Heart left ventricle (tissue), 16 donors: ENCODE results near the gene PRICKLE1. TPM values are rescaled to one million over a fixed set of nuclear protein-coding genes. Genes with fewer than 3 reads are reported as not detected.

Experiments
- ATAC-seq, 4 donors: fragments of 200-7000 bp; cut with Tn5 transposase; one replicate each; pipeline ENCODE4 v1.9.1; 2020 to 2022; ENCODE audit warnings: moderate library complexity in 4 of 4, mild to moderate bottlenecking in 3 of 4, moderate number of reproducible peaks in 1 of 4
- DNase-seq, 5 donors: peaks; one replicate each; pipeline ENCODE4 v3.0.0-alpha.2; 2020
- H3K27ac ChIP-seq, 12 donors: fragments of 200-600 bp; sonication (generic) in 4 of 12; one replicate each; pipeline versions ENCODE4 v1.5.0 to v1.8.0; 2016 to 2022; ENCODE audit warnings: mild to moderate bottlenecking in 2 of 12
- H3K27me3 ChIP-seq, 9 donors: fragments of 200-600 bp; sonication (generic) in 2 of 9; one replicate each; pipeline versions ENCODE4 v1.5.1 to v1.8.0; 2016 to 2022; ENCODE audit warnings: mild to moderate bottlenecking in 3 of 9
- H3K36me3 ChIP-seq, 9 donors: fragments of 200-600 bp; sonication (generic) in 2 of 9; one replicate each; pipeline versions ENCODE4 v1.5.0 to v1.8.0; 2018 to 2022; ENCODE audit warnings: mild to moderate bottlenecking in 2 of 9
- H3K4me1 ChIP-seq, 12 donors: fragments of 200-600 bp; sonication (generic) in 4 of 12; one replicate each; pipeline versions ENCODE4 v1.5.0 to v1.8.0; 2016 to 2022; ENCODE audit warnings: mild to moderate bottlenecking in 3 of 12
- H3K4me3 ChIP-seq, 12 donors: fragments of 200-600 bp; sonication (generic) in 4 of 12; one replicate each; pipeline versions ENCODE4 v1.5.0 to v1.8.0; 2017 to 2022; ENCODE audit warnings: mild to moderate bottlenecking in 9 of 12, moderate library complexity in 4 of 12
- H3K9me3 ChIP-seq, 12 donors: fragments of 200-600 bp; sonication (generic) in 4 of 12; one replicate each; pipeline versions ENCODE4 v1.5.0 to v1.8.0; 2016 to 2022; ENCODE audit warnings: mild to moderate bottlenecking in 1 of 12
- CTCF ChIP-seq, 12 donors: fragments of 200-600 bp; sonication (generic) in 4 of 12; IDR thresholded peaks; one replicate each; pipeline versions ENCODE4 v1.5.0 to v1.8.0; 2018 to 2022; ENCODE audit warnings: antibody characterized with exemption in 12 of 12, mild to moderate bottlenecking in 5 of 12
- POLR2A ChIP-seq, 2 donors: fragments of 450-650 bp; IDR thresholded peaks; one replicate each; pipeline ENCODE4 v1.6.1; 2017; ENCODE audit warnings: antibody characterized with exemption in 2 of 2, mild to moderate bottlenecking in 2 of 2, moderate library complexity in 2 of 2
- WGBS, 4 donors: extraction: QIAGEN DNeasy Blood & Tissue Kit in 2 of 4; methylation state at CpG; one replicate each; pipeline versions ENCODE4 v1.1.5 to v1.1.7; 2013 to 2018; 5-methylcytosine and 5-hydroxymethylcytosine counted together
- intact Hi-C, 10 donors: fragments of 100-400 bp; cut with DNase I; formaldehyde crosslinking; loops; one replicate each; pipeline versions ENCODE4 v1.11.1 to v1.14.2; 2022
- polyA plus RNA-seq, 2 donors: library from polyadenylated mRNA; stranded (reverse); fragments of 200-250 nt; gene quantifications; one replicate each; pipeline ENCODE4 v1.2.3, GENCODE V29; 2013
- total RNA-seq, 9 donors: library from RNA; depleted of rRNA in 2 of 9; stranded (reverse); fragments of >200 nt in 2 of 9; fragmentation: NEBNext Ultra II Directional in 3 of 9; extraction: Animal tissue kit (Norgen Biotek cat#: 25700) in 3 of 9; gene quantifications; one replicate each; pipeline versions ENCODE4 v1.1.0 to v1.2.4, GENCODE V29; 2016 to 2023
- donor health status: ischemic (EF 13 %, LVEDD 7.1; RV severe dilation, severe dysfunction).
- donor health status: healthy with polysubstance abuse.
- donor health status: DM: no; HTN: yes; CAD: no.
- donor health status: DM: no; HTN: no; CAD: no.
- donor health status: ischemic (EF 25% LVEDD 6.9; RV normal size, moderate dysfunction).
- donor health status: ischemic (EF 25% LVEDD 5.7; RV mildly dilated, moderate dysfunction).
- donor health status: healthy.
- donor health status: DM: yes; HTN: yes; CAD: no.
- donor health status: ischemic (EF 35%, LVEDD 5.7; RV mildly dilated, moderate dysfunction).
- donor health status: nonischemic (EF 11% LVEDD 7.7; RV severe dilation, severe dysfunction).
- donor health status: DM: yes; HTN: yes; CAD: no.
- donor health status: PGD.
- donor health status: ischemic (EF 29% LVEDD 5.4; RV normal size, mild dysfunction).
- donor health status: nonischemic (EF 23%, LVEDD 6.1; RV moderate dilation, normal function).

The PRICKLE1 gene
- total and polyA plus RNA-seq, 11 donors, result 3.2 to 39.2 (median 20.7) TPM

DNA sequence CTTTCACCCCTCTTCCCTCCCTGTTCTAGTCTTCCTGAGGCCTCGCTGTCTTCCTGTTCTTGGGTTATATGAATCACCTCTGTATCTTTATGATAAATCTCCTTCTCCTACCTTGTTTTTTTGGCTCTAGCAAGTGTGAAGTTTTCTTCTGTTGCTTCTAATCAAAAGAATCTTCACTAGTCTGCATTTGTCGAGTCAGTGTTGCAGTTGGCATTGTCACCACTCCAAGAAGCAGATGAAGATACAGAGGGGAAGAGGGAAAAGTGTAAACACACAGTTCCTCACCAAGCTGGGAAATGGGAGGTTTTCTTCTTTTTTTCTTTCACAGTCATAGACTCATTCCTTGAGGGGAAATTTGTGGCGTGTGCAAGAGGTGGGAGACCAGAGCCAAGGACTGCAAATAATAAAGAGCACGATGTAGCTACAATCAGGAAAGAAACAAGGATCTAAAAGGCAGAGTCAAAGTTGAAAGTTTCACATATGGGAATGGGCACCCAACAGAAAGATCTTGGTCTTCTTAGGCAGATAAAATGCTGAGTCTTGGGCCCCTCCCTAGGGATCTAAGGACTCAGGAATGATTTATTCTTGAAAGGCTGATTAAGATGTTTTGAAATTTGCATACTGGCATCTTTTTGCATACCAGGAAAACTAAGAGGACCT lies 22.2 kb upstream of the PRICKLE1 start:
- Histone ChIP-seq H3K9me3 (peaks cover 0 to 17% (median 2%) of the 10 kb centered on the region in 12 donors), H3K4me3 (no peak overlapping the region), H3K27ac (no peak overlapping the region), H3K4me1 (no peaks in the 10 kb centered on the region), H3K36me3 (no peaks in the 10 kb centered on the region), H3K27me3 (no peaks in the 10 kb centered on the region)
- DNase-seq (no peak), ATAC-seq (no peak)
- 68 to 76% (median 70%) methylated on average over 4 of the region's 4 CpGs for WGBS, 4 donors
- intact Hi-C loops, result no loop called here
- no peak for TF ChIP-seq CTCF (IDR thresholded peaks at IDR 0.05)
- no peak for TF ChIP-seq POLR2A (IDR thresholded peaks at IDR 0.05)

DNA sequence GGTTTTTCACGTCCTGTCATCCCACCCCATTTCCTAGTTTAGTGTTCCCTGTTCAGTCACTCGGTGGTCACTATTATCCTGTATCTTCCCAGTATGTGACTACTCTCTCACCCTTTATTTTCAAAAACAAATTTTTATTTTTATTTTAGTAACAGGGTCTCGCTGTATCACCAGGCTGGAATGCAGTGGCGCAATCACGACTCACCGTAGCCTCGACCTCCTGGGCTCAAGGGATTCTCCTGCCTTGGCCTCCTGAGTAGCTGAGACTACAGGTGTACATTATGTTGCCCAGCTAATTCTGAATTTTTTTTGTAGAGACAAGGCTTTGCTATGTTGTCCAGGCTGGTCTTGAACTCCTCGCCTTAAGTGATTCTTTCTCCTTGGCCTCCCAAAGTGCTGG lies 20.1 kb upstream of the PRICKLE1 start:
- H3K4me1 ChIP-seq, result no peaks in the 10 kb centered on the region
- TF ChIP-seq CTCF (IDR thresholded peaks at IDR 0.05) (no peak), POLR2A (IDR thresholded peaks at IDR 0.05) (no peak)
- H3K9me3 ChIP-seq, result no peaks in the 10 kb centered on the region
- intact Hi-C loops, result no loop called here
- H3K27ac ChIP-seq, result no peak overlapping the region
- 88 to 94% (median 90%) methylated on average over 8 of the region's 8 CpGs for WGBS, 4 donors
- H3K27me3 ChIP-seq, result no peaks in the 10 kb centered on the region
- H3K4me3 ChIP-seq, result no peak overlapping the region
- no peak for DNase-seq
- no peak for ATAC-seq
- no peaks in the 10 kb centered on the region for H3K36me3 ChIP-seq

DNA sequence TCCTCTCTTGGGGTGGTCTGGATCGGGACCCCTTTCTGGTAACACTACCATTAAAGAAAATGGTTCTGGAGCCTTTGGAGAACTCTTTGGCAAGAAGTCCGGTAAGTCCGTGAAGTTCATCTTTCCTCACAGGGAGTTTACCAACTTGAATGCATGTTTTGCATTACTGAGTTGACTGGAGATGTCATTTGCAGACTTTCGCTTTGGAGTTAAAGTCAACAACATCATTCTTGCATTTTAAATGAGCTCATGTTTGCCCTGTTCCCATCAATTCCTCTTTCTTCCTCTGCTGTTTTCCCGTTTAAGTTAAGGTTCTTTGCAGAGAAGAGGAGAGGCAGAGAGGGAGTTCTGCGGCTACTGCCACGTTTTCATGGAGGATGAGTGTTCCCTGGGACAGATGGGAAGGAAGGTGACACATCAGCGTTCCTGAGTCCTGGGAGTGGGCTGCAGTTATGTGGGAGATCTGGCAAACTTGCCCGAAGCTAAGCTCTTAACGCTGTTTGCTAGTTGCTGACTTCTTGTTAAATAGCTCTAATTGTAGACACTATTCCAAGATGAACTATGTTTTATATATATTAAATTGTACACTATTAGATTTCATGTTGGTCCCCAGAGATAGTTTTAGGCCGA lies 18.8 kb upstream of the PRICKLE1 start:
- TF ChIP-seq CTCF (IDR thresholded peaks at IDR 0.05) (no peak), POLR2A (IDR thresholded peaks at IDR 0.05) (no peak)
- ATAC-seq (no peak), DNase-seq (no peak)
- intact Hi-C loops, result no loop called here
- no peaks in the 10 kb centered on the region for H3K4me1 ChIP-seq
- no peaks in the 10 kb centered on the region for H3K9me3 ChIP-seq
- H3K36me3 ChIP-seq, result no peaks in the 10 kb centered on the region
- no peak overlapping the region for H3K4me3 ChIP-seq
- no peaks in the 10 kb centered on the region for H3K27me3 ChIP-seq
- WGBS, 4 donors, result 78 to 85% (median 82%) methylated on average over 11 of the region's 11 CpGs
- H3K27ac ChIP-seq, result no peak overlapping the region

- TF ChIP-seq POLR2A (IDR thresholded peaks at IDR 0.05) (no peak), CTCF (IDR thresholded peaks at IDR 0.05) (no peak)
- no peaks in the 10 kb centered on the region for H3K4me1 ChIP-seq
- 65 to 95% (median 80%) methylated on average over 4 to 5 of the region's 5 CpGs for WGBS, 4 donors
- H3K27ac ChIP-seq, result no peak overlapping the region
- no peaks in the 10 kb centered on the region for H3K36me3 ChIP-seq
- ATAC-seq (no peak), DNase-seq (no peak)
- no peaks in the 10 kb centered on the region for H3K9me3 ChIP-seq
- no peaks in the 10 kb centered on the region for H3K27me3 ChIP-seq
- H3K4me3 ChIP-seq, result no peak overlapping the region
- intact Hi-C loops, result no loop called here
Measured at GRCh38 chr12:42607584-42608058, 18.1 kb upstream of the PRICKLE1 start.
